HepG2 (cell line): ENCODE data around the gene PPP2R2C. TPM values are rescaled to one million over a fixed set of nuclear protein-coding genes. Genes with fewer than 3 reads are reported as not detected.

Experiments
- ATAC-seq: fragments of 200-7000 bp; cut with Tn5 transposase; 3 replicates; pipeline ENCODE4 v1.9.1; 2020; ENCODE audit warnings: mild to moderate bottlenecking, moderate library complexity
- BruUV-seq: library from RNA; stranded (reverse); fragments of 400-500 nt; replicated peaks from 2 replicates; lab custom pipeline; 2021; lab: Mats Ljungman, UMichigan
- CTCF ChIA-PET: fragments of 300-600 bp; formaldehyde crosslinking; extraction: SDS; loops from one replicate; lab custom pipeline; 2021; ENCODE audit warnings: low total read pairs, inconsistent platforms, low intra/inter-chr PET ratio; lab: Yijun Ruan, JAX
- POLR2A ChIA-PET: fragments of 350-600 bp; sonication (Branson Sonifier 250); formaldehyde crosslinking; loops from one replicate; lab custom pipeline; 2020; ENCODE audit warnings: antibody characterized with exemption, inconsistent platforms; lab: Yijun Ruan, JAX
- DNase-seq: peaks from one replicate; pipeline ENCODE4 v3.0.0-alpha.2; 2015; ENCODE audit warnings: low spot score
- FAIRE-seq: peaks from 3 replicates; lab custom pipeline; 2011; peaks lifted over from hg19 to GRCh38; lab: Jason Lieb, UNC
- H2AFZ ChIP-seq: one replicate; pipeline ENCODE4 v1.6.1; 2011; ENCODE audit warnings: low read length, inconsistent platforms
- H3K27ac ChIP-seq: fragments of 300-600 bp; 3 replicates; pipeline ENCODE4 v1.8.0; 2011; ENCODE audit warnings: mixed run types, mild to moderate bottlenecking, mixed read lengths, low read length, inconsistent platforms; ENCODE audit not compliant: insufficient read depth; ENCODE audit errors: extremely low read length
- H3K27me3 ChIP-seq, 2 experiments: fragments of 200-600 bp in 1 of 2; 2 replicates in 1 of 2; 3 replicates in 1 of 2; pipeline versions ENCODE4 v1.6.0 to v1.8.0; 2011; ENCODE audit warnings: low read length in 2 of 2, mild to moderate bottlenecking in 2 of 2, moderate library complexity in 2 of 2, inconsistent platforms in 1 of 2; ENCODE audit not compliant: insufficient read depth in 2 of 2, control insufficient read depth in 1 of 2
- H3K36me3 ChIP-seq, 2 experiments: fragments of 200-600 bp in 1 of 2; replicated peaks in 1 of 2; 2 replicates in 1 of 2; 3 replicates in 1 of 2; pipeline versions ENCODE4 v1.5.1 to v1.8.0; 2011; ENCODE audit warnings: low read length in 2 of 2, inconsistent platforms in 1 of 2; ENCODE audit not compliant: insufficient read depth in 2 of 2, control insufficient read depth in 1 of 2
- H3K4me1 ChIP-seq: 2 replicates; pipeline ENCODE4 v1.5.1; 2012; ENCODE audit warnings: low read length, inconsistent platforms; ENCODE audit not compliant: insufficient read depth
- H3K4me2 ChIP-seq: 2 replicates; pipeline ENCODE4 v1.6.0; 2011; ENCODE audit warnings: low read depth, low read length, inconsistent platforms
- H3K4me3 ChIP-seq, 3 experiments: fragments of 200-600 bp in 1 of 3; sonication (generic), shearing (Covaris generic) in 1 of 3; replicated peaks in 1 of 3; 2 replicates each; pipeline ENCODE4 v1.5.1; 2011 to 2016; ENCODE audit warnings: low read length in 3 of 3, inconsistent platforms in 2 of 3, low read depth in 2 of 3, mild to moderate bottlenecking in 2 of 3, control low read depth in 1 of 3, mixed read lengths in 1 of 3; ENCODE audit not compliant: insufficient read depth in 1 of 3
- H3K79me2 ChIP-seq: one replicate; pipeline ENCODE4 v1.6.1; 2011; ENCODE audit warnings: low read length, inconsistent platforms; ENCODE audit not compliant: insufficient read depth
- H3K9ac ChIP-seq: 2 replicates; pipeline ENCODE4 v1.6.0; 2011; ENCODE audit warnings: mild to moderate bottlenecking, low read depth, low read length, inconsistent platforms; ENCODE audit not compliant: insufficient read depth
- H3K9me3 ChIP-seq: 2 replicates; pipeline ENCODE4 v1.5.1; 2012; ENCODE audit warnings: mild to moderate bottlenecking, low read length
- H4K20me1 ChIP-seq: 2 replicates; pipeline ENCODE4 v1.6.0; 2011; ENCODE audit warnings: inconsistent platforms, mild to moderate bottlenecking, low read length, moderate library complexity; ENCODE audit not compliant: insufficient read depth
- HOXA3 ChIP-seq: sonication (generic); formaldehyde crosslinking; IDR thresholded peaks from 2 replicates; pipeline ENCODE4 v1.5.0; 2020; ENCODE audit warnings: missing genetic modification reagents
- MBD4 ChIP-seq: IDR thresholded peaks from 2 replicates; pipeline ENCODE4 v1.6.1; 2012; ENCODE audit warnings: low read length, inconsistent platforms, borderline replicate concordance
- SRSF9 ChIP-seq: fragments of 200-400 bp; formaldehyde crosslinking; IDR thresholded peaks from 2 replicates; pipeline ENCODE4 v1.6.1; 2018; ENCODE audit warnings: borderline replicate concordance, mild to moderate bottlenecking, low read depth, low read length; ENCODE audit not compliant: insufficient read depth, poor library complexity, severe bottlenecking
- ZNF768 ChIP-seq: sonication (generic); formaldehyde crosslinking; IDR thresholded peaks from 2 replicates; pipeline ENCODE4 v1.4.0; 2020; ENCODE audit warnings: missing genetic modification reagents
- ZNF841 ChIP-seq: sonication (generic); formaldehyde crosslinking; IDR thresholded peaks from 2 replicates; pipeline ENCODE4 v1.8.1; 2023; ENCODE audit warnings: missing genetic modification reagents, borderline replicate concordance
- WGBS: methylation state at CpG from one replicate; pipeline ENCODE4 v1.1.6; 2017; ENCODE audit warnings: low lambda C conversion rate; 5-methylcytosine and 5-hydroxymethylcytosine counted together
- in situ Hi-C: cut with HindIII; loops from 2 replicates; pipeline ENCODE4 v1.10.0; 2017; ENCODE audit warnings: low pct_unique_long_range_greater_than_20kb; ENCODE audit not compliant: extremely low pct_ligation_motif_present
- intact Hi-C: fragments of 100-400 bp; cut with micrococcal nuclease; formaldehyde crosslinking; loops from one replicate; pipeline ENCODE4 v1.10.0; 2022; ENCODE audit not compliant: unreplicated experiment
- polyA plus RNA-seq, 8 experiments: library from polyadenylated mRNA; depleted of rRNA in 3 of 8; stranded (reverse) in 7 of 8; unstranded in 1 of 8; fragments of >200 nt; fragmentation: Illumina TruSeq in 4 of 8; extraction: Trizol in 4 of 8; gene quantifications; 2 replicates each; pipeline versions ENCODE4 v1.2.1 to v1.2.3, GENCODE V29; 2011 to 2016; ENCODE audit warnings: low read depth in 4 of 8, missing spikeins in 1 of 8, mixed read lengths in 1 of 8; ENCODE audit not compliant: insufficient read depth in 1 of 8
- total RNA-seq, 5 experiments: library from RNA; depleted of rRNA; stranded (reverse); fragments of >200 nt; fragmentation: Illumina TruSeq; extraction: Trizol; gene quantifications; 2 replicates each; pipeline ENCODE4 v1.2.3, GENCODE V29; 2016; ENCODE audit warnings: low read depth in 1 of 5
- TF ChIP-seq, protein P1 (sequence below), 2 experiments: sonication (generic) in 1 of 2; formaldehyde crosslinking in 1 of 2; IDR thresholded peaks; 2 replicates each; pipeline versions ENCODE4 v1.4.0 to v1.6.1; 2016 to 2020; ENCODE audit warnings: borderline replicate concordance in 1 of 2, low read depth in 1 of 2, mild to moderate bottlenecking in 1 of 2, missing genetic modification reagents in 1 of 2
- TF ChIP-seq, protein P2 (sequence below): sonication (generic); formaldehyde crosslinking; IDR thresholded peaks from 2 replicates; pipeline ENCODE4 v1.4.0; 2020; ENCODE audit warnings: mild to moderate bottlenecking, missing genetic modification reagents, borderline replicate concordance
- TF ChIP-seq, protein P3 (sequence below): IDR thresholded peaks from 2 replicates; pipeline ENCODE4 v1.6.1; 2012; ENCODE audit warnings: inconsistent platforms

PPP2R2C gene
- total and polyA plus RNA-seq, 2 of the 13 experiments (the other 11 are each of a cell fraction or from before 2014, with no cell fraction given) = 0.60 to 8.6 TPM

DNA sequence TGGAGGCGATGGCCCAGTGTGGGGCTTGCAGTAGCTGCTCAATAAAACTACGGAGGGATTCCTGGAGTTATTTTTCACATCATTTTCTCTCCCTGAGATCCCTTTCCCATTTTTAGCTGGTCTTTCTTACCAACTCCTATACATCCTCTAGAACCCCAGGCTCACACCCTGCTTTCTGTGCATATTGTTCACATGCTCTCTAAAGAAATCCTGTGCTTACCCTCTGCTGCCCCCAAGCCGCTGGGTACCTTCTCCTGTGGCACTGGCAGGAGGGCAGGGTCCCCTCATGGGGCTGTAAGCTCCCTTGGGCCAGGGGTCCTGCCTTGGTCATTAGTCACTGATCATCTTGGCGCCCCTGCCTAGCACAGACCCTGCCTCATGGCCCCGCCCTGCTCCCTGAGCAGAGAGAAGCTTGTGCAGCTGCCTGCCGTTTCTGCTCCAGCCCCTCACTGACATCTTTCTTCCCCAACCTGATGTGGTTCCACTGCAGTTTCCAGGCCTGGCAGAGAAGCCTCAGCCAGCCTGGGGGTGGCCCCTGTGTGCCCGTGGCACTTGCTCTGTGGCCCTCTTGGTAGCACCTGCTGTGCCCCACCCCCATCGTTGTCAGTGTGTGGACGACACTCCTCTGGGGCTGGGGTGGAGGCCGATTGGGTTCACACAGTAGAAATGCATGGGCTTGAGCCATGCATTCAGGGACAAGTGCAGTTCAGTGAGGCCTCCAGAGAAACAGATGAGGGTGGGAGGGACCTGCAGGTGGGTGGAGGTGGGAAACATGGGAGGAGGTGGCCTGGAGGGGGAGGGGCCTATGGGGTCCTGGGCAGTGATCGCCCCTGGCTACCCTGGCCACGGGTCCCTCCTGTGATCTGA, 133.2 kb downstream of the PPP2R2C start (continued):
- TF ChIP-seq, protein P1, sequence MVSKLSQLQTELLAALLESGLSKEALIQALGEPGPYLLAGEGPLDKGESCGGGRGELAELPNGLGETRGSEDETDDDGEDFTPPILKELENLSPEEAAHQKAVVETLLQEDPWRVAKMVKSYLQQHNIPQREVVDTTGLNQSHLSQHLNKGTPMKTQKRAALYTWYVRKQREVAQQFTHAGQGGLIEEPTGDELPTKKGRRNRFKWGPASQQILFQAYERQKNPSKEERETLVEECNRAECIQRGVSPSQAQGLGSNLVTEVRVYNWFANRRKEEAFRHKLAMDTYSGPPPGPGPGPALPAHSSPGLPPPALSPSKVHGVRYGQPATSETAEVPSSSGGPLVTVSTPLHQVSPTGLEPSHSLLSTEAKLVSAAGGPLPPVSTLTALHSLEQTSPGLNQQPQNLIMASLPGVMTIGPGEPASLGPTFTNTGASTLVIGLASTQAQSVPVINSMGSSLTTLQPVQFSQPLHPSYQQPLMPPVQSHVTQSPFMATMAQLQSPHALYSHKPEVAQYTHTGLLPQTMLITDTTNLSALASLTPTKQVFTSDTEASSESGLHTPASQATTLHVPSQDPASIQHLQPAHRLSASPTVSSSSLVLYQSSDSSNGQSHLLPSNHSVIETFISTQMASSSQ (IDR thresholded peaks at IDR 0.05; ENCODE audit: low read depth) = no peak
- TF ChIP-seq, protein P1 (CRISPR knock-in tag; IDR thresholded peaks at IDR 0.05; ENCODE audit: borderline replicate concordance) = no peak
- no peak for TF ChIP-seq MBD4
- no peak for TF ChIP-seq ZNF841 (CRISPR knock-in tag)

DNA sequence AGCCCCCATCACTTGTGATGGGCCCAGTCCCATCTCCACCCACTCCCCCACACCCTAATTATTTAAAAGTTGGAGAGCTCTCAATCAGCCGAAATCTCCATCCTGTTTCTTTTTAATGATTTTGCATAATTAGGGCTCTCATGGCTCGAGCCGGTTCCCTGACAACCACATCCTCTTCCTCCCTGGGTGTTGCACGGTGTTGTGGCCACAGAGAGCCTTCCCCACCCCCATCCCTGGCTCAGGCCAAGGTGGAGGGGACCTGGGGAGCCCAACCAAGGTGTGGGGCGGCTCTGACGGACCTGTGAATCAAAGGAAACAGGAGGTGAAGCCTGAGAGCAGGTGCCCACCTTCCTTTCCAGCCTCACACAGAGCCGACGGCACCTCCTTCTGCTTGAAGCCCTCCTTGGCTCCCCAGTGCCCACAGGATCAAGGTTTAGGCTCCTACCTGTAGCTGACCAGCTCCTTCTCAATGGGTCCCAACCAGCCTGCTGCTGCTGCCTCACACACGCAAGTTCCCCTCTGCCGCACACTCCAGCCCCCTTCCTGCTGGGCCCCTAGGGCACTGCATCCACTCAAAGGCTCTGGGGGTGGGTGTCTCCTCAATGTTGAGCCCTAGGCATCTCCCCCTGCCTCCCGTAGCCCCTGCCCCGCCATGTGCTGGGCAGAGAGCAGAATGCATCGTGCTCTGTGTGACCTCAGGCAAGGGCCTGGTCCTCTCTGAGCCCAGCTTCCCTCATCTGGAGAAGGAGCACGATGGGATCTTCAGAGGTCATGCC, 134.1 kb downstream of the PPP2R2C start:
- Histone ChIP-seq H3K79me2 (no peaks in the 10 kb centered on the region), H3K4me2 (no peak overlapping the region), H3K27me3 (peaks cover 0 to 40% of the 10 kb centered on the region in 2 experiments; a peak in 4 of 5 replicates), H3K9me3 (no peaks in the 10 kb centered on the region), H3K36me3 (no peaks in the 10 kb centered on the region), H3K9ac (no peak overlapping the region), H2AFZ (no peak overlapping the region), H4K20me1 (no peaks in the 10 kb centered on the region), H3K4me3 (no peak overlapping the region), H3K27ac (no peak overlapping the region), H3K4me1 (peaks cover 15% of the 10 kb centered on the region)
- intact Hi-C loops = no loop called here
- 34% methylated on average over 10 of the region's 14 CpGs for WGBS
- ATAC-seq (no peak), DNase-seq (no peak), FAIRE-seq (no peak)
- ChIA-PET POLR2A (no interaction called here), CTCF (no interaction called here)
- no TSS peak for BruUV-seq
- in situ Hi-C loops = loop anchor here (10.0 kb wide), 1 partner anchor 206 kb away; no protein-coding TSS in a partner anchor
- TF ChIP-seq, protein P2, sequence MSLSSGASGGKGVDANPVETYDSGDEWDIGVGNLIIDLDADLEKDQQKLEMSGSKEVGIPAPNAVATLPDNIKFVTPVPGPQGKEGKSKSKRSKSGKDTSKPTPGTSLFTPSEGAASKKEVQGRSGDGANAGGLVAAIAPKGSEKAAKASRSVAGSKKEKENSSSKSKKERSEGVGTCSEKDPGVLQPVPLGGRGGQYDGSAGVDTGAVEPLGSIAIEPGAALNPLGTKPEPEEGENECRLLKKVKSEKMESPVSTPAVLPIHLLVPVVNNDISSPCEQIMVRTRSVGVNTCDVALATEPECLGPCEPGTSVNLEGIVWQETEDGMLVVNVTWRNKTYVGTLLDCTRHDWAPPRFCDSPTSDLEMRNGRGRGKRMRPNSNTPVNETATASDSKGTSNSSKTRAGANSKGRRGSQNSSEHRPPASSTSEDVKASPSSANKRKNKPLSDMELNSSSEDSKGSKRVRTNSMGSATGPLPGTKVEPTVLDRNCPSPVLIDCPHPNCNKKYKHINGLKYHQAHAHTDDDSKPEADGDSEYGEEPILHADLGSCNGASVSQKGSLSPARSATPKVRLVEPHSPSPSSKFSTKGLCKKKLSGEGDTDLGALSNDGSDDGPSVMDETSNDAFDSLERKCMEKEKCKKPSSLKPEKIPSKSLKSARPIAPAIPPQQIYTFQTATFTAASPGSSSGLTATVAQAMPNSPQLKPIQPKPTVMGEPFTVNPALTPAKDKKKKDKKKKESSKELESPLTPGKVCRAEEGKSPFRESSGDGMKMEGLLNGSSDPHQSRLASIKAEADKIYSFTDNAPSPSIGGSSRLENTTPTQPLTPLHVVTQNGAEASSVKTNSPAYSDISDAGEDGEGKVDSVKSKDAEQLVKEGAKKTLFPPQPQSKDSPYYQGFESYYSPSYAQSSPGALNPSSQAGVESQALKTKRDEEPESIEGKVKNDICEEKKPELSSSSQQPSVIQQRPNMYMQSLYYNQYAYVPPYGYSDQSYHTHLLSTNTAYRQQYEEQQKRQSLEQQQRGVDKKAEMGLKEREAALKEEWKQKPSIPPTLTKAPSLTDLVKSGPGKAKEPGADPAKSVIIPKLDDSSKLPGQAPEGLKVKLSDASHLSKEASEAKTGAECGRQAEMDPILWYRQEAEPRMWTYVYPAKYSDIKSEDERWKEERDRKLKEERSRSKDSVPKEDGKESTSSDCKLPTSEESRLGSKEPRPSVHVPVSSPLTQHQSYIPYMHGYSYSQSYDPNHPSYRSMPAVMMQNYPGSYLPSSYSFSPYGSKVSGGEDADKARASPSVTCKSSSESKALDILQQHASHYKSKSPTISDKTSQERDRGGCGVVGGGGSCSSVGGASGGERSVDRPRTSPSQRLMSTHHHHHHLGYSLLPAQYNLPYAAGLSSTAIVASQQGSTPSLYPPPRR (CRISPR knock-in tag) = no peak
- TF ChIP-seq ZNF768 (CRISPR knock-in tag) = peak; percentile 62; the same call in 1 of the 2 replicates
- TF ChIP-seq, protein P3, sequence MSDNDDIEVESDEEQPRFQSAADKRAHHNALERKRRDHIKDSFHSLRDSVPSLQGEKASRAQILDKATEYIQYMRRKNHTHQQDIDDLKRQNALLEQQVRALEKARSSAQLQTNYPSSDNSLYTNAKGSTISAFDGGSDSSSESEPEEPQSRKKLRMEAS = no peak
- TF ChIP-seq SRSF9 = no peak
- no peak for TF ChIP-seq HOXA3 (CRISPR knock-in tag)
